ENCODE results near the gene UGCG. TPM values are rescaled to one million over a fixed set of nuclear protein-coding genes. Genes with fewer than 3 reads are reported as not detected.

The UGCG gene
- total RNA-seq, 1 experiment from 2014 or later, result 32.6 TPM

DNA sequence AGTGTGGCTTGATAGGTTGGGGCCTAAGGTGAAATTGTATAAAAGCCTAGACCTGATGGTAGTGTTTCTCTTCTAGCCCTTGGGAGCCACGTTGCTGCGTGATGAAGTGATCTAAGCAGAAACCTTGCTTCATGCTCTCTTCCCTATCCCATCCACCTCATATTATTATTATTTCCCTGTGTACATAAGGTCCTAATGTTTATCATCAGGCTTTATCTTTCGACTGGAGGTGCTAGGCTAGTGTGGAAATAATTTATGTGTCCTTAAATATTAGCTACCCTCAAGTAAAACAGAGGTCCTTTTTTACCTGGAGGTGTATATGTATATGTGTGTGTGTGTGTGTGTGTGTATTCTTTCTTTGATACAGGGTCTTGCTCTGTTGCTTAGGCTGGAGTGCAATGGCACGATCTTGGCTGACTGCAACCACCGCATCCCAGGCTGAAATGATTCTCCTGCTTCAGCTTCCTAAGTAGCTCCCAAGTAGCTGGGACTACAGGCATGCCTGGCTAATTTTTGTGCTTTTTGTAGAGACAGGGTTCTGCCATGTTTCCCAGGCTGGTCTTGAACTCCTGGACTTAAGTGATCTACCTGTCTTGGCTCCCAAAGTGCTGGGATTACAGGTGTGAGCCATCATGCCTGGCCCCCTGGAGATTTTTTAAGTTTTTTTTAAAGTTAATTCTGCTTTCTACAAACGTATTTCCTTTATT is 3.7 kb downstream of the UGCG start:
- Histone ChIP-seq H3K9me3 (ENCODE audit: control insufficient read depth in 1 of 2, insufficient read depth in 1 of 2, low read depth in 1 of 2, low read length in 2 of 2) (no peaks in the 10 kb centered on the region), H3K27ac (ENCODE audit: low read depth, low read length) (no peak overlapping the region), H3K79me2 (ENCODE audit: insufficient read depth, low read length) (peaks cover 84% of the 10 kb centered on the region), H3K4me1 (ENCODE audit: control insufficient read depth in 1 of 2, insufficient read depth in 2 of 2, low read length in 2 of 2) (peaks cover 19 to 77% of the 10 kb centered on the region in 2 experiments), H3K36me3 (ENCODE audit: control insufficient read depth in 1 of 2, insufficient read depth in 2 of 2, low read length in 2 of 2) (no peaks in the 10 kb centered on the region), H3K27me3 (ENCODE audit: insufficient read depth, low read length) (no peaks in the 10 kb centered on the region), H3K4me3 (replicated peaks in 1 of 2; ENCODE audit: low read depth in 1 of 2, low read length in 2 of 2) (no peak overlapping the region), H3K9me2 (ENCODE audit: insufficient read depth) (no peaks in the 10 kb centered on the region), H2AFZ (ENCODE audit: low read depth, low read length, poor library complexity, severe bottlenecking) (no peak overlapping the region), H3K4me2 (ENCODE audit: low read length) (0 out of 2 replicates have a peak overlapping the region, but pooled peaks have one; percentile 0), H4K20me1 (ENCODE audit: insufficient read depth) (peaks cover 6% of the 10 kb centered on the region; the same call in 1 of the 2 replicates), H3K9ac (ENCODE audit: low read length) (no peak overlapping the region)
- RAD21 ChIA-PET (ENCODE audit: low non-redundant PET in 1 of 2, low total read pairs in 2 of 2, uncharacterized antibody in 2 of 2, unreplicated experiment in 2 of 2), result no interaction called here
- intact Hi-C loops (cut with micrococcal nuclease), result no loop called here
- no TSS peak for BruUV-seq (replicated peaks)
- POLR2A ChIA-PET, result no interaction called here
- TF ChIP-seq, protein P1, sequence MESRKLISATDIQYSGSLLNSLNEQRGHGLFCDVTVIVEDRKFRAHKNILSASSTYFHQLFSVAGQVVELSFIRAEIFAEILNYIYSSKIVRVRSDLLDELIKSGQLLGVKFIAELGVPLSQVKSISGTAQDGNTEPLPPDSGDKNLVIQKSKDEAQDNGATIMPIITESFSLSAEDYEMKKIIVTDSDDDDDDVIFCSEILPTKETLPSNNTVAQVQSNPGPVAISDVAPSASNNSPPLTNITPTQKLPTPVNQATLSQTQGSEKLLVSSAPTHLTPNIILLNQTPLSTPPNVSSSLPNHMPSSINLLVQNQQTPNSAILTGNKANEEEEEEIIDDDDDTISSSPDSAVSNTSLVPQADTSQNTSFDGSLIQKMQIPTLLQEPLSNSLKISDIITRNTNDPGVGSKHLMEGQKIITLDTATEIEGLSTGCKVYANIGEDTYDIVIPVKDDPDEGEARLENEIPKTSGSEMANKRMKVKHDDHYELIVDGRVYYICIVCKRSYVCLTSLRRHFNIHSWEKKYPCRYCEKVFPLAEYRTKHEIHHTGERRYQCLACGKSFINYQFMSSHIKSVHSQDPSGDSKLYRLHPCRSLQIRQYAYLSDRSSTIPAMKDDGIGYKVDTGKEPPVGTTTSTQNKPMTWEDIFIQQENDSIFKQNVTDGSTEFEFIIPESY (IDR thresholded peaks at IDR 0.05; ENCODE audit: extremely low read depth, insufficient replicate concordance, low read length), result no peak
- TF ChIP-seq JUND (IDR thresholded peaks at IDR 0.05), result no peak
- TF ChIP-seq ZNF274 (IDR thresholded peaks at IDR 0.05; ENCODE audit: low read depth, low read length), result no peak
- no peak for TF ChIP-seq ELF1 (IDR thresholded peaks at IDR 0.05; ENCODE audit: borderline replicate concordance, low read depth)
- TF ChIP-seq CEBPB (IDR thresholded peaks at IDR 0.05; ENCODE audit: low read depth), result no peak
- TF ChIP-seq POLR2A (IDR thresholded peaks at IDR 0.05; ENCODE audit: borderline replicate concordance, extremely low read depth, insufficient read depth, insufficient read length), result no peak
- TF ChIP-seq RAD21 (IDR thresholded peaks at IDR 0.05; ENCODE audit: low read depth), result no peak
- DNase-seq (ENCODE audit: low read depth, low spot score), result no peak
- CTCF ChIA-PET, result no interaction called here
- ATAC-seq, result no peak
